Mucosa of rectum (tissue), 2 donors: ENCODE measurements around the gene PIP4K2C.
"Not testable (repeated sequence)": the region's sequence is repeated elsewhere in the genome, so short reads cannot be mapped to it uniquely, and the experiment has no call there.

Experiments
- H3K27ac ChIP-seq, 2 donors: one replicate each; pipeline ENCODE4 v1.7.0; 2013; ENCODE audit warnings: inconsistent platforms in 2 of 2, low read depth in 2 of 2, low read length in 2 of 2
- H3K27me3 ChIP-seq, 2 donors: one replicate each; pipeline ENCODE4 v1.7.0; 2013; ENCODE audit warnings: low read length in 2 of 2; ENCODE audit not compliant: control insufficient read depth in 2 of 2, insufficient read depth in 2 of 2
- H3K36me3 ChIP-seq, 2 donors: one replicate each; pipeline ENCODE4 v1.7.0; 2013; ENCODE audit warnings: low read length in 2 of 2; ENCODE audit not compliant: control insufficient read depth in 2 of 2, insufficient read depth in 2 of 2
- H3K4me1 ChIP-seq, 2 donors: one replicate each; pipeline ENCODE4 v1.7.0; 2013; ENCODE audit warnings: low read length in 2 of 2, mild to moderate bottlenecking in 1 of 2; ENCODE audit not compliant: control insufficient read depth in 2 of 2, insufficient read depth in 2 of 2
- H3K4me3 ChIP-seq, 2 donors: one replicate each; pipeline ENCODE4 v1.7.0; 2013; ENCODE audit warnings: low read length in 2 of 2
- H3K9ac ChIP-seq, 2 donors: one replicate each; pipeline ENCODE4 v1.7.0; 2013; ENCODE audit warnings: low read length in 2 of 2, low read depth in 1 of 2, mild to moderate bottlenecking in 1 of 2
- H3K9me3 ChIP-seq, 2 donors: one replicate each; pipeline ENCODE4 v1.7.0; 2013; ENCODE audit warnings: low read length in 2 of 2; ENCODE audit not compliant: control insufficient read depth in 2 of 2
- donor health status: healthy.
- donor health status: Normal muscosa, but diverticular disease.

PIP4K2C gene

GRCh38 chr12:57636731-57637130 lies 45.7 kb downstream of the PIP4K2C start:
- not testable (repeated sequence) for H3K4me1 ChIP-seq, H3K36me3 ChIP-seq, H3K9me3 ChIP-seq, H3K4me3 ChIP-seq, H3K27ac ChIP-seq, H3K9ac ChIP-seq
- H3K27me3 ChIP-seq: peaks cover 13 to 17% of the 10 kb centered on the region in 2 donors

DNA sequence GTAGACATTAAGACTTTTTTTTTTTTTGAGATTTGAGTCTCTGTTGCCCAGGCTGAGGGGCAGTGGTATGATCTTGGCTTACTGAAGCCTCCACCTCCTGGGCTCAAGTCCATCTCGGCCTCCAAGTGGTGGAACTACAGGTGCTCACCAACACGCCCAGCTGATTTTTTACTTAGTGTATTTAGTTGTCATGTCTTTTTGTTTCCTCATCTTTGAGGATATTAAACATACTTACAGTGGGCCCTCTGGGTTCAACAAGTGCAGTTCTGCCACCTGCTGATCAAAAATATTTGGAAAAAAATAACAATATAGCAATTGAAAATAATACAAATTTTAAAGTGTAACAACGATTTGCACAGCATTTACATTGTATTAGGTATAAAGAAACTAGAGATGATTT lies 46.4 kb downstream of the PIP4K2C start:
- H3K27me3 ChIP-seq: peaks cover 9 to 10% of the 10 kb centered on the region in 2 donors
- H3K9me3 ChIP-seq: no peaks in the 10 kb centered on the region
- H3K9ac ChIP-seq: no peak overlapping the region
- no peak overlapping the region for H3K4me3 ChIP-seq
- H3K4me1 ChIP-seq: no peaks in the 10 kb centered on the region
- no peaks in the 10 kb centered on the region for H3K36me3 ChIP-seq
- H3K27ac ChIP-seq: no peak overlapping the region

DNA sequence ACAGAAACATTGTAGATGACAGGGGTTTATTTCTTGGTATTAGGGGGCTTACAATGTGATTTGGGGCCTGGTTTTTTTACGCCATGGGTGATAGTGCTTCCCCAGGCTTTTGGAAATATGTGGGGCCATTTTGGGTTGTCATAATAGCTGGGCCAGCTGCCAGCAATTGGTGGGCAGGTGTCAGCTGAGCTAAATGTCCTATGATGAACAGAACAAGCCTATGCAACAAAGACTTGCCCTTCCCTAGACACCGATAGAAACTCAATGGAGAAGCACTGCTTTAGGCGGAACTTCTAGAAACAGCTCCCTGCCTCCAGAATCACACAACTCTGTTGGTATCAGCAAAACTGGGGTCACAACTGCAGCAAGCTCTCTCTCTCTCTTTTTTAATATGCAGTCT lies 47.1 kb downstream of the PIP4K2C start:
- Histone ChIP-seq H3K4me1 (no peaks in the 10 kb centered on the region), H3K27ac (no peak overlapping the region), H3K9me3 (no peaks in the 10 kb centered on the region), H3K4me3 (no peak overlapping the region), H3K9ac (no peak overlapping the region), H3K27me3 (peaks cover 9 to 10% of the 10 kb centered on the region in 2 donors), H3K36me3 (no peaks in the 10 kb centered on the region)

GRCh38 chr12:57640175-57641042 lies 49.4 kb downstream of the PIP4K2C start:
- Histone ChIP-seq H3K4me3 (no peak overlapping the region), H3K9me3 (no peaks in the 10 kb centered on the region), H3K27ac (no peak overlapping the region), H3K9ac (no peak overlapping the region), H3K4me1 (no peaks in the 10 kb centered on the region), H3K36me3 (no peaks in the 10 kb centered on the region), H3K27me3 (peaks cover 6 to 10% of the 10 kb centered on the region in 2 donors)

DNA sequence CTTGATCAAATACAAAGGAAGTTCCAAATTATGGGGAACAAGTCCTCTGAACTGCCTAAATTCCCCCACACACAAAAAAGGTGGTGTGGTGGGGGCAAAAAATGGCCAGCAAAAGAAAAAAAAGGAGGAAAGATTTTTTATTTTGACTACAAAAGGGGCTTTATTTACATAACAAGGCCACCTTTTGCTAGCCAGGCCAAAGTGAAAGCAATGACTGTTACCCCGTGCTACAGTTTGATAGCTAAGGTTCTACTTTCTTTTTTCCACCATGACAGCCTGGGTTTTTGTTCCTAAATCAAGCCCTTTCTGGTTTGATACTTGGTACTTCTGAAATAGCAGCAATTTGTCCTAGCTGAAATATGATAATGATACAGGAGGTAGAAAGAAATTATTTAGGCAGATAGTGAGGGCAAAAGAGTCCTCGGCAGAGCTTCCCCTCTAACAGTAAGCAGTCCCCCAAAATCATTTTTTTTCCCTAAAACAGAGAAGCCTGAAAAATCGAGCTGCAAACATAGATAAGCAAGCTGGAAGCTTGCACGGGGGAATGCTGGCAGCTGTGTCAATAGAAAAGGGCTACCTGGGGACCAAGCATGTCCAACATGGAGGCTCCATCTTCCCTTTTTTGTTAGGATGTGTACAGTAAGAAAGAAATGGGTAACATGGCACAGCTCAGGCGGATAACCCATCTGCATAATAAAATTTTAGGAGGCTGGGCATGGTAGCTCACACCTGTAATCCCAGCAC lies 50.9 kb downstream of the PIP4K2C start:
- no peak overlapping the region for H3K27ac ChIP-seq
- no peak overlapping the region for H3K9ac ChIP-seq
- no peaks in the 10 kb centered on the region for H3K36me3 ChIP-seq
- no peak overlapping the region for H3K4me3 ChIP-seq
- peaks cover 6 to 10% of the 10 kb centered on the region in 2 donors for H3K27me3 ChIP-seq
- no peaks in the 10 kb centered on the region for H3K9me3 ChIP-seq
- H3K4me1 ChIP-seq: no peaks in the 10 kb centered on the region

- H3K4me1 ChIP-seq, H3K9ac ChIP-seq, H3K9me3 ChIP-seq, H3K27me3 ChIP-seq, H3K36me3 ChIP-seq, H3K27ac ChIP-seq, H3K4me3 ChIP-seq: not testable (repeated sequence)
Measured at GRCh38 chr12:57645990-57646658, 55.1 kb downstream of the PIP4K2C start.

GRCh38 chr12:57646659-57647049 lies 55.7 kb downstream of the PIP4K2C start:
- not testable (repeated sequence) for H3K27ac ChIP-seq, H3K4me3 ChIP-seq, H3K9me3 ChIP-seq, H3K4me1 ChIP-seq, H3K36me3 ChIP-seq, H3K9ac ChIP-seq, H3K27me3 ChIP-seq
